Measurements from ENCODE around the gene SCAPER.
"Not testable (repeated sequence)": the region's sequence is repeated elsewhere in the genome, so short reads cannot be mapped to it uniquely, and the experiment has no call there.

Gene SCAPER

DNA sequence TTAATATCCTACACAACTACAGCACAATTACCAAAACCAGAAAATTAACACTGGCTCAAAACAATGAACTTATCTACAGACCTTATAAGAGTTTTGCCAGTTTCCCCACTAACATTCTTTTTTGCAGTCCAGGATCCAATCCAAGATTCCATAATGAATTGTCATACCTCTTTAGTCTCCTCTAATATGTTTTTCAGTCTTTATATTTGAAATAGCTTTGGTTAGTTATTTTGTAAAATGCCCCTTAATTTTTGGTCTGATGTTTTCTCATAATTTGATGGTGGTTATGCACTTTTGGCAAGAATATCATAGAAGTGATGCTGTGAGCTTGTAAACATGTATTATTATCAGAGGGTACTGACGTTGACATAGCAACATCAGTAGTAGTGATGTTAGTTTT lies 444.3 kb downstream of the SCAPER start:
- DNase-seq = no peak

DNA sequence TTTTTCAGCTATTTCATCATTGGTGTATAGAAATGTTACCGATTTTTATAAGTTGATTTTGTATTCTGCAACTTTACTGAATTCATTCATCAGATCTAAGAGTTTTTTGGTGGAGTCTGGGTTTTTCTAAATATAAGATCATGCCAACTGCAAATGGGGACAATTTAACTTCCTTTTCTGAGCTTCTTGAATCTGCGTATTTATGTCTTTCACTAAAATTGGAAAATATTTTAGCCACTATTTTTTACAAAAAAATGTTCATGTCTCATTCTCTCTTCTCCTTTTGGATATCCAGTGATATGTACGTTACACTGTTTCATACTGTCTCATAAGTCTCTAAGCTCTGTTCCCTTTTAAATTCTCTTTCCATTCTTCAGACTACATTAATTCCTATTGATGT lies 444.8 kb downstream of the SCAPER start:
- DNase-seq = no peak

- no peak for DNase-seq
These were observed 453.6 kb downstream of the SCAPER start for GRCh38 chr15:76451540-76451939.

DNA sequence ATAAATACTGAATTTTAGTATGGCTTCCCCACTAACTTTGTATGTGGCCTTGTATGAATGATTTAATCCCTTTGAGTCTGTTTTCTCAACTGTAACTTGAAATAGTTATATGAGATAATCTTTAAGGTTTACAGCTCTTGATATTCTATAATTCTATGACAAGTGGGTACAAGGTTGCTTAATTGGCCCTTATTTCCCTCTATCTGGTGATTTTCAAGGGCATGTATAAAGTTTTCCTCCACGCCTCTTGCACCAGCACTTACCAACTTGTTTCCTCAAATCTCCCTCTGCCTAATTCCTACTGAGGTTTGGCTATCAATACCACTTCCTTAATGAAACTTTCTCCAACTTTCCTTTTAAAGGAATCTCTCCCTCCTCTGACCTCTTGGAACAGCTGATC lies 455.7 kb downstream of the SCAPER start:
- no peak for DNase-seq

DNA sequence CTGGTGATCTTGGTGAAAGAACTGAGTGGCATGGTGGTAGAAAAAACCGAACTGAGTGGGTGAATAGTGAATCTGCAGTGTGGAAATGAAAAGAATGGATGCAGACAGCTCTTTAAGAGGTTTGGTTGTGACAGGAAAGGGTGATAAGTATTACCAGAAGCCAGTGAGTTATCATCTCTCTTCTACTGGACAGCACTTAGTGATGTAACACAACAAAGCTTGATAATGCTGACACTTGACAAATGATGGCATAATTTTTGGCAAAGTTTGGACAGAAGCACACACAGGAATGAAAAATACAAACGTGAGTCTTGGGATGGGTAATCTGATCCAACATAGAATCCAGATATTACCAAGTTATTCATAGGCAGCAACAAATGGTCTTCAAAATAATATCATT lies 456.4 kb downstream of the SCAPER start:
- no peak for DNase-seq

DNA sequence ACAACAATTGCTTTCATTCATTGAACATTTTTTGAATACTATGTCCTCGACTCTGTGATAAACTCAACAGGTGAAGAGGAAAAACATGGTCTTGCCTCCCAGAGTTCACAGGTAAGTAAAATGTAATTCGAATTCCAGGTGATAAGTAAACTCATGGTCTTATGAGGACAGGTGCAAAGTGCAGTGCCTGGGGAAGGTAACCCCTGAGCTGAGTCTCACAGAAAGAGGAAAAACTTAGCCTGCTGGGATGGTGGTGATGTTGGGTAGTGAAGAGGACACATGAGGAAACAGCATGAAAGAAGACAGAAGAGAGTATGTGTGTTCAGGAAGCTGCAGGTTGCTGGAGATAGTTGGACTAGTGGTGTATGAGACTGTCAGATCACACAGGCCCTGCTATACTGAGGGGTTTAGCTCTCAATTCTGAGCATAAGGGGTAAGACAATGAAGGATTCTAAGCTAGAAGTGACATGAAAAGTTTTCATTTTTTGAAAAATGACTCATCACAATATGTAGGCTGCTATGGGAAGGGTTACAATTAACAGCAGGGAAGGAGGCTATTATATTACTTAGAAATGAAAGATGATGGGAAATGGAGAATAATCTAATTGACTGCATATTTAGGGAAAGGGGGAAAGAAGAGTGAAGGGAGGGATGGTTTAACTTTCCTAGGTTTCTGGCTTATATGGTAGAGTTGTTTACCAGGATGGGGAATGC lies 457.3 kb downstream of the SCAPER start:
- DNase-seq = no peak

DNA sequence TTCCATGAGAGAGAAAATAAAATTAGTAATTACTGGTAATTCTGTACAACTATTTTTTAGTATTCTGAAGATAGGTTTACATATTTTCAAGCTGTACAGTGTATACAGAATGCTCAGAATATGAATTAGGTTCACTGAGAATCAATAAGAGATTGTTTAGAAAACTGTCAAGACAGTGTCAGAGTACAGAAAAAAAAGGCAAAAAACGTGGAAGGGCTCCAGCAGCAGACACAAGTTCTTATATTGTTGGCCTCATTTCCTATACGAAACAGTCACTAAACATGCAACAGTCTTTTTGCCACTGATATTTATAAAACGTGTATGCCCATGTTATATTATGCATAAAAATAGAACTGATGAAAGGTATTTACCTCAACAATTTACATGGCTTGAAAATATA lies 464.7 kb downstream of the SCAPER start:
- DNase-seq = no peak

DNA sequence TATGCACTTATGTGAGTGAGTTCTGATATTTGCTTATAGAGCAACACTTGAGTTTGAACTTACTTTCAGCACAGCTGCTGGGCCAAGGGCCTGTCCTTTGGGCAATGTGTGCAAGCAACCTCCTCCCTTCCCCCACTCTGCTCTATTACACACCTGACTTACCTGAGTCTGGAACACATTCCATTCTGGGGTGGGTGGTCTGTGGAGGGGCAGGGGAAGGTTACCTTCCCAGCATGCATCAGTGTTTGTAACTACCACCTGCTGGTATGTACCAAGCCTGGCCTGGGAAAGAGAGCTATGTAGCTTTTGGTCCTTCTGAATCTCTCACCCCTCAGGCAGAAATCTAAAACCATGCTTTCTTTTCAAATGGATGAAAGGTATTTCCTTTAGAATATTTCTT lies 465.6 kb downstream of the SCAPER start:
- no peak for DNase-seq

DNA sequence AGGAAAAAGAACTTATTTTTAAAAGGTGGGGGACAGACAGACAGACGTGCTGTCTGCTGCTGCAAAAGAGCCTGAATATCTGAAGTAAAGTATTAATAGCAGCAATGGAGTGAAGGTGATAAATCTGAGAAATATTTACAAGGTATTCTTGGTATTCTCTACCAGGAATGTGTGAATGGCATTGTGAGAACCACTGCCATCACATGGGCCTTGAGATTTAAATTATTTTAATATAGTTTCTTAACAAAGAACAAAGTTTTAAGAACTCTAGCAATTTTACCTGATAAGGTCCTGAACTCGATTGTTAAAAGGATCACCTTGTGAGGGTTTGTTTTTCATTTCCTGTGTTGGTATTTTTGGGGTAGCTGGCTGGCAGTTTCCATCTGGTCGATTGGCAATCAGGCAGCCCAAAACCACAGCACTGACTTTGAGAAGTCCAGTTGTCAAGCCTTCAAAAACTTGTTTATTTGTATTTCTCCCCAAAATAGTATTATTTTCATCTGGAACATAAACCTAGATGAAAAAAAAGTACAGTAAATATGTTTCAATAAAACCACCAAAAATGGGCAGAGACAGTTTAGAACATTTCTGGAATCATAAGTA lies 471.2 kb downstream of the SCAPER start:
- DNase-seq = no peak

- DNase-seq = not testable (repeated sequence)
These were observed 472.1 kb downstream of the SCAPER start for GRCh38 chr15:76433036-76433435.

DNA sequence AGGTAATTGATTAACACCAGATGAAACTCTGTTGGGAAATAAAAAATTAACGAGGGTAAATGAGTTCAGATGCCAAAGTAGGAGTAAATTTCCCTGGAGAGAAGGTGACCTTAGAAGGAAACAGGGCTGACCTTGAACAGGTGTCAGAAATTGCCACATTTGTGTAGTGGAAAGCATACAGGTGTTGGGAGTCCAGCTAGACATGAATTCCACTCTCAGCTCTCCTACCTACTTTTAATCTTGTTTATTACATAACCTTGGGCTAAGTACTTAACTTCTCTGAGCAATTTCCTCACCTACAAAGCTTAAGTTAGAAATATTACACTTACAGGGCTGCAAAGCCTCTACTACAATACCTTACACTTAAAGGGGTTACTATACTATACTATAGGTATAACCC lies 472.5 kb downstream of the SCAPER start:
- no peak for DNase-seq

DNA sequence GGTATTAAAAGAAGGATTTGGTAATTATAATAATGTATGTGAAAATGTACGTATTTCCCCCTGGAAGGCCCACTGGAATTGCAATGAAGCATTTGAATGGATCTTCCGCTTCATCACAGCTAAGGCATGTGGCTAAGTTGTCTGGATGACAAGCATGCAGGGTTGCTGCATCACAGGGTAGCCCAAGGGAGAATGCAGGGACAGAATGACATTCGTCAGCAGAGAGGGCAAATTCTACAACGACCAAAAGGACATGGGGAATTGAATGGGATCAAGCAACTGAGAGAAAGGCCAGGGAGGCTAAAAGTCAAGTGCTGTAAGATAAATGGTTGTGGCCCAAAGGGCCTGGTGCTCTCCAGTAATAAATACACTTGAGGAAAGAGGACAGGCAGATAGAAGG lies 473.2 kb downstream of the SCAPER start:
- DNase-seq = no peak

DNA sequence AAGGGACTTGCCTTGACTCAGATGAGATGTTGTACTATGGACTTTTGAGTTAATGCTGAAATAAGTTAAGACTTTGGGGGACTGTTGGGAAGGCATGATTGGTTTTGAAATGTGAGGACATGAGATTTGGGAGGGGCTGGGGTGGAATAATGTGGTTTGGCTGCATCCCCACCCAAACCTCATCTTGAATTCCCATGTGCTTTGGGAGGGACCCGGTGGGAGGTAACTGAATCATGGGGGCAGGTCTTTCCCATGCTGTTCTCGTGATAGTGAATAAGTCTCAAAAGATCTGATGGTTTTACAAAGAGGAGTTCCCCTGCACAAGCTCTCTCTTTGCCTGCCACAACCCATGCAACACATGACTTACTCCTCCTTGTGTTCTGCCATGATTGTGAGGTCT lies 474.4 kb downstream of the SCAPER start:
- DNase-seq = not testable (repeated sequence)

DNA sequence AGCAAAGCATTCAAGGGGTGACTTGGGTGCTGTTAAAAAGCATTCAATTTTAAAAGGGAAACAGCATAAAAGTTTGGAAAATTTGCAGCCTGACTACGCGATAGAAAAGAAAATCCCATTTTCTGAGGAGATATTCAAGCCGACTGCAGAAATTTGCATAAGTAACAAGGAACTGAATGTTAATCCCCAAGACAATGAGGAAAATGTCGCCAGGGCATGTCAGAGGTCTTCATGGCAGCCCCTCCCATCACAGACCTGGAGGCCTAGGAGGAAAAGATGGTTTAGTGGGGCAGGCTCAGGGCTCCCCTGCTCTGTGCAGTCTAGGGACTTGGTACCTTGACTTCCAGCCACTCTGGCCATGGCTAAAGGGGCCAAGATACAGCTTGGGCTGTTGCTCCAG lies 475.5 kb downstream of the SCAPER start:
- DNase-seq = no peak

DNA sequence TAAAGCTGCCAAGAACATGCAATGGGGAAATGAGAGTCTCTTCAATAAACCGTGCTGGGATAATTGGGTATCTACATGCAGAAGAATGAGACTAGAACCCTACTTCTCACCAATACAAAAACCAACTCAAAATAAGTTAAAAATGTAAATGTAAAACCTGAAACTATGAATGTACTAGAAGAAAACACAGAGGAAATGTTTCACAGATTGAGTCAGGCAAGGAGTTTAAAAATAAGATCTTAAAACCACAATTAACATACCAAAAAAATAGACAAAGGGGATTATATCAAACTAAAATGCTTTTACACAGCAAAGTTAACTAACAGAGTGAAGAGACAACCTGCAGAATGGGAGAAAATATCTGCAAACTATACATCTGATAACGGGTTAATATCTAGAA lies 478.2 kb downstream of the SCAPER start:
- DNase-seq = no peak

DNA sequence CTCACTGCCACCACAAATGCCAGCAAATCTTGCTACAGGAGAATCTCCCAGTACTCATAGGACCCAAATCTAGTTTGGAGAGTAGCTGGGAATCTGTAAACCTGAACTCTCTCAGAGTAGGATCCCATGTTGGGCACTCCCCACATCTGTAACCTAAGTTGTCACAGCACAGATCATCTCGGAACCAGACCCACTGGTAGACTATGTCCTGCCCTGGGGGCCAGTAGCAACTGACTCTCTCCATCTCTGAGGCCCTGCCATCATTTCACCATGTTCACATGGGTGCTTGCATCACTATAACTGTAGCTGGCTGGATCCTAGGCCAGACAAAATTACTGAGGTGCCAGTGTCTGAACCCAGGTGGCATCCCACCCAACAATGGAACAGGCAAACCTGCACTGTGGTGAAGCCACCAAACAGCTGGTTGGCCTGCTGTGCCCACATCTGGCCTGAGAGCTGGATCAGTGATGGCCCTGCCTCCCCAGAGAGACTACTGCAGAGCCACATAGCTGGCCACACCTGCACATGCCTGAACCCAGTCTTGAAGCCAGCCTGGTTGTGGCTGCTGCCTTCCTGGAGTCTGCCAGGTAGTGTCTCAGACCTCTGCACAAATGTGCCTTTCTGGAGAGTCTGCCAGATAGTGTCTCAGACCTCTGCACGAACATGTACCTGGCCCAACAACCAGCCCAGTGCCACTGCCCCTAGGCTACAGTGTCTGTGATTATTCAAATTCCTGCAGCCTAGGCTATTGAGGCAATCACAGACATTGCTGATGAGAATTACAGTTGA lies 486.6 kb downstream of the SCAPER start:
- no peak for DNase-seq

GRCh38 chr15:76401285-76401684 lies 503.9 kb downstream of the SCAPER start:
- DNase-seq = no peak

DNA sequence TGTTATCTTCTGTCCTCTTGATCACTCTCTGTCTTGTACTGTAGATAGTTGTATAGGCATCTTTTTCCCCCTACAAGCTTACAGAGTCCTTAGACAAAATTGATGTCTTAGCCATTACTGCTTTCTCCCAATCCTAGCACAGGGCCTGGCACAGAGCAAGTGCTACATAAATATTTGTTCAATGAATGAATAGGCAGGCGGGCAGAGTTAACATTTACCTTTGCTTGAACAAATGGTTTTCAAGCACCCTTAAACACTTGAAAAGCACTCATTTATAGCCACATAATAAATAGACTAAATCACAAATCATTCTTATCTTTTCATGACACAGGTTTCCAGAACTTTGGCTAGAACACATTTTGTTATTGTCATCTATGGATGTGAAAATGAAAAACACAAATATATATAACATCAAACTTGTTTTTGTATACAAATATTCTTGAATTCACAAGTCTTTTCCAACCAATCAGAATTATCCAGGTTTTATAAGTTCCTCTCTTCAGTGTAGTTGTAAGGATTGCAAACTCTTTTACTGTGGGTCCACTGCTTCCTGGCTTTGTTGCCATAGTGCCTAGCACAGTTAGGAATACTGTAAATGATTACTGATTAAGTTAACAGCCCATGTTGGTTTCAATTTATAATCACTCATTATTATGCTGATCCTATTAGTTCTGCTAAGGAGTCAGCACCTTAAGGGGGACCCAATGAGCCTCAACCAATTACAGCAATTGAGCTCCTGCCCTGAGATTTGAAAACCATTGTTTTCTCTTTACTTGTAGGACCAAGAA lies 506.6 kb downstream of the SCAPER start:
- DNase-seq = no peak

- no peak for DNase-seq
These were observed 511.5 kb downstream of the SCAPER start for GRCh38 chr15:76393614-76394013.

DNA sequence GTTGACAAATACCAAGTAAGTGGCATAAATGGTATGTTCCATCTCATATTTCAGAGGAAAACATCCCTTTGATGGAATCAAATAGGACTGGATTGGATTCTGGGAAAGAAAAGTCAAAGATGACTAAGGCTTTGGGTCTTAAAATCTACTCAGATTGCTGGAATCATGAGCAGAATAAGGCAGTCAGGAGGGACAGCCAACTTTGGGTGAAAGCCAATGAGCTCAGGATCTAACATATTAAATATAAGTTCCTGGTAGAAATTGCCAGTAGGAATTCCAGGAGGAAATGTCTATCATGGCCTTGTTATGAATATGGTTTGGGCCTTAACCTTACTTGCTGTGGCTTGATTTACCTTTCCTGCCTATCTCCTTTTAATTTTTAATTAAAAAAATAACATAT lies 513.3 kb downstream of the SCAPER start:
- DNase-seq = no peak

DNA sequence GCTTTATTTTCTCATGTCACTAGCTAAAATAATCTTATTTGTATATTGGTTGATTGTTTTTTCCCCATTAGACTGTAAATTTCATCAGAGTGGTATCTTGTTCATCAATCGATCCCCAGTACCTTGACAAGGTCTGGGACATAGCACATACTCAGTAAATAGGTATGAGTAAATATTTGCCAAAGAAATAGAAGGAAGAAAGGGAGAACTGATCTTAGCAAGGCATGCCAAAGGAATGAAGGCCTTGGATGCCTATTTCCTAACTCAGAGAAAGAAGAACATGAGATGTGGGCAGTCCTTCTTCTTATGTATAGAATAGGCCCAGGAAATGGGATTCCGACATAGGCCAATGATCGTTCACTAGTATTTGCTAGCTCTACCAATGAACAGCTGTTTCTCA lies 513.8 kb downstream of the SCAPER start:
- no peak for DNase-seq

- DNase-seq = no peak
These were observed 514.6 kb downstream of the SCAPER start for GRCh38 chr15:76390571-76390970.

- DNase-seq = no peak
These were observed 518.2 kb downstream of the SCAPER start for GRCh38 chr15:76386926-76387325.

All from stimulated activated CD4-positive, alpha-beta T cell treated with anti-CD3 and anti-CD28 coated beads, Interleukin-15, amount 100 ng/mL, for 24 hours (primary cell).